GM12878 (cell line): ENCODE data around the gene DEK.

Experiments
- EP300 ChIP-seq, 2 experiments: fragments of 150-350 bp in 1 of 2; IDR thresholded peaks; 2 replicates each; pipeline ENCODE4 v1.6.1; 2011 to 2012; ENCODE audit warnings: low read depth in 2 of 2, low read length in 2 of 2, borderline replicate concordance in 1 of 2, improper control_type of control experiment in 1 of 2, inconsistent platforms in 1 of 2; ENCODE audit not compliant: control insufficient read depth in 1 of 2
- EZH2 ChIP-seq: IDR thresholded peaks from 2 replicates; pipeline ENCODE4 v1.6.1; 2012; ENCODE audit warnings: low read depth, mild to moderate bottlenecking, control low read depth, inconsistent platforms, low read length, borderline replicate concordance; ENCODE audit not compliant: control insufficient read depth
- WRNIP1 ChIP-seq: IDR thresholded peaks from 2 replicates; pipeline ENCODE4 v1.6.1; 2011; ENCODE audit warnings: low read depth, low read length, improper control_type of control experiment, borderline replicate concordance

GRCh38 chr6:18245079-18245478, 19.3 kb downstream of the DEK start:
- TF ChIP-seq EP300 (IDR thresholded peaks at IDR 0.05; ENCODE audit: borderline replicate concordance in 1 of 2, control insufficient read depth in 1 of 2, low read depth in 2 of 2, low read length in 2 of 2) (no peak), EZH2 (no peak), WRNIP1 (no peak)
